Adipocyte (in vitro differentiated cells): Measurements from ENCODE around the gene CDH16.
"Not testable (repeated sequence)": the region's sequence is repeated elsewhere in the genome, so short reads cannot be mapped to it uniquely, and the experiment has no call there.

Experiments used
- DNase-seq: peaks from one replicate; pipeline ENCODE4 v3.0.0-alpha.2; 2015; ENCODE audit warnings: low read depth
- H3K27me3 ChIP-seq: replicated peaks from 2 replicates; pipeline ENCODE4 v1.7.0; 2013; ENCODE audit warnings: mild to moderate bottlenecking, low read length, moderate library complexity; ENCODE audit not compliant: control insufficient read depth, insufficient read depth
- H3K36me3 ChIP-seq: 2 replicates; pipeline ENCODE4 v1.7.0; 2013; ENCODE audit warnings: low read length, mild to moderate bottlenecking, moderate library complexity; ENCODE audit not compliant: control insufficient read depth, insufficient read depth, severe bottlenecking
- H3K4me1 ChIP-seq: 2 replicates; pipeline ENCODE4 v1.7.0; 2013; ENCODE audit warnings: mild to moderate bottlenecking, low read length, moderate library complexity; ENCODE audit not compliant: control insufficient read depth, insufficient read depth
- H3K4me3 ChIP-seq: 2 replicates; pipeline ENCODE4 v1.7.0; 2013; ENCODE audit warnings: mild to moderate bottlenecking, low read length, moderate library complexity
- H3K9ac ChIP-seq: 2 replicates; pipeline ENCODE4 v1.7.0; 2013; ENCODE audit warnings: mild to moderate bottlenecking, low read length, moderate library complexity
- H3K9me3 ChIP-seq: 2 replicates; pipeline ENCODE4 v1.7.0; 2013; ENCODE audit warnings: mild to moderate bottlenecking, low read length, moderate library complexity; ENCODE audit not compliant: control insufficient read depth

CDH16 gene

GRCh38 chr16:66899310-66899944 is 19.3 kb downstream of the CDH16 start:
- Histone ChIP-seq H3K9ac (no peak overlapping the region), H3K36me3 (no peaks in the 10 kb centered on the region), H3K4me3 (no peak overlapping the region), H3K9me3 (no peaks in the 10 kb centered on the region), H3K27me3 (no peaks in the 10 kb centered on the region), H3K4me1 (peaks cover 19% of the 10 kb centered on the region)
- peak; percentile 79 for DNase-seq

- Histone ChIP-seq H3K9ac (no peak overlapping the region), H3K36me3 (peaks cover 4% of the 10 kb centered on the region), H3K4me1 (peaks cover 19% of the 10 kb centered on the region), H3K9me3 (no peaks in the 10 kb centered on the region), H3K4me3 (no peak overlapping the region), H3K27me3 (no peaks in the 10 kb centered on the region)
- DNase-seq: no peak
Measured at GRCh38 chr16:66898933-66899309, 19.8 kb downstream of the CDH16 start.

GRCh38 chr16:66898207-66898606 is 20.5 kb downstream of the CDH16 start:
- H3K9me3 ChIP-seq: no peaks in the 10 kb centered on the region
- H3K27me3 ChIP-seq: no peaks in the 10 kb centered on the region
- no peak for DNase-seq
- peaks cover 4% of the 10 kb centered on the region for H3K36me3 ChIP-seq
- H3K4me1 ChIP-seq: peaks cover 19% of the 10 kb centered on the region
- H3K9ac ChIP-seq: no peak overlapping the region
- no peak overlapping the region for H3K4me3 ChIP-seq

- not testable (repeated sequence) for H3K36me3 ChIP-seq, H3K4me3 ChIP-seq, H3K9me3 ChIP-seq, H3K27me3 ChIP-seq, DNase-seq, H3K9ac ChIP-seq
- peaks cover 19% of the 10 kb centered on the region for H3K4me1 ChIP-seq
Measured at GRCh38 chr16:66896682-66897081, 22.0 kb downstream of the CDH16 start.

GRCh38 chr16:66895999-66896398 is 22.7 kb downstream of the CDH16 start:
- Histone ChIP-seq H3K9ac (peak overlapping the region; percentile 0), H3K4me3 (no peak overlapping the region), H3K27me3 (no peaks in the 10 kb centered on the region), H3K4me1 (peaks cover 18% of the 10 kb centered on the region), H3K36me3 (peaks cover 10% of the 10 kb centered on the region), H3K9me3 (no peaks in the 10 kb centered on the region)
- DNase-seq: no peak

GRCh38 chr16:66895689-66895979 is 23.1 kb downstream of the CDH16 start:
- H3K27me3 ChIP-seq: no peaks in the 10 kb centered on the region
- H3K4me3 ChIP-seq: no peak overlapping the region
- H3K9me3 ChIP-seq: no peaks in the 10 kb centered on the region
- H3K4me1 ChIP-seq: peaks cover 14% of the 10 kb centered on the region
- H3K36me3 ChIP-seq: peaks cover 13% of the 10 kb centered on the region
- DNase-seq: no peak
- peak overlapping the region; percentile 16 for H3K9ac ChIP-seq

GRCh38 chr16:66894948-66895688 is 23.6 kb downstream of the CDH16 start:
- no peaks in the 10 kb centered on the region for H3K27me3 ChIP-seq
- peaks cover 14% of the 10 kb centered on the region for H3K36me3 ChIP-seq
- no peak overlapping the region for H3K4me3 ChIP-seq
- peaks cover 10% of the 10 kb centered on the region for H3K4me1 ChIP-seq
- H3K9me3 ChIP-seq: no peaks in the 10 kb centered on the region
- peak; percentile 91 for DNase-seq
- peak overlapping the region; percentile 16 for H3K9ac ChIP-seq

GRCh38 chr16:66894055-66894454 is 24.6 kb downstream of the CDH16 start:
- Histone ChIP-seq H3K4me3 (no peak overlapping the region), H3K9ac (no peak overlapping the region), H3K4me1 (no peaks in the 10 kb centered on the region), H3K36me3 (peaks cover 21% of the 10 kb centered on the region), H3K27me3 (no peaks in the 10 kb centered on the region), H3K9me3 (no peaks in the 10 kb centered on the region)
- no peak for DNase-seq

GRCh38 chr16:66891797-66892196 is 26.9 kb downstream of the CDH16 start:
- H3K4me1 ChIP-seq: peaks cover 1% of the 10 kb centered on the region
- peaks cover 27% of the 10 kb centered on the region for H3K36me3 ChIP-seq
- H3K27me3 ChIP-seq: no peaks in the 10 kb centered on the region
- no peaks in the 10 kb centered on the region for H3K9me3 ChIP-seq
- no peak for DNase-seq
- no peak overlapping the region for H3K9ac ChIP-seq
- no peak overlapping the region for H3K4me3 ChIP-seq

- Histone ChIP-seq H3K36me3 (peaks cover 32% of the 10 kb centered on the region), H3K4me3 (no peak overlapping the region), H3K4me1 (peaks cover 5% of the 10 kb centered on the region), H3K9ac (no peak overlapping the region), H3K9me3 (no peaks in the 10 kb centered on the region), H3K27me3 (no peaks in the 10 kb centered on the region)
- DNase-seq: no peak
Measured at GRCh38 chr16:66891360-66891759, 27.3 kb downstream of the CDH16 start.

- H3K9me3 ChIP-seq: no peaks in the 10 kb centered on the region
- H3K36me3 ChIP-seq: peaks cover 37% of the 10 kb centered on the region
- H3K4me1 ChIP-seq: peaks cover 11% of the 10 kb centered on the region
- no peak for DNase-seq
- H3K4me3 ChIP-seq: no peak overlapping the region
- H3K9ac ChIP-seq: no peak overlapping the region
- H3K27me3 ChIP-seq: no peaks in the 10 kb centered on the region
Measured at GRCh38 chr16:66890799-66891198, 27.9 kb downstream of the CDH16 start.

- H3K36me3 ChIP-seq: peaks cover 49% of the 10 kb centered on the region
Measured at GRCh38 chr16:66889622-66890021, 29.1 kb downstream of the CDH16 start.

More at GRCh38 chr16:66889622-66890021, 29.1 kb downstream of the CDH16 start:
- peaks cover 16% of the 10 kb centered on the region for H3K4me1 ChIP-seq
- H3K9me3 ChIP-seq: no peaks in the 10 kb centered on the region
- no peak for DNase-seq
- no peak overlapping the region for H3K9ac ChIP-seq
- no peak overlapping the region for H3K4me3 ChIP-seq
- H3K27me3 ChIP-seq: no peaks in the 10 kb centered on the region
